22Rv1 (cell line): ENCODE data around the gene TANC2.

Experiments used
- CTCF ChIP-seq: fragments of 450-650 bp; IDR thresholded peaks from 2 replicates; pipeline ENCODE4 v1.5.1; 2017; ENCODE audit warnings: mild to moderate bottlenecking
- ZFX ChIP-seq: fragments of 450-650 bp; IDR thresholded peaks from 2 replicates; pipeline ENCODE4 v1.6.1; 2017; ENCODE audit warnings: antibody characterized with exemption, borderline replicate concordance

GRCh38 chr17:63002625-63003024 is 36.6 kb downstream of the TANC2 start:
- no peak for TF ChIP-seq CTCF
- no peak for TF ChIP-seq ZFX
